Common myeloid progenitor, CD34-positive (primary cell): ENCODE results near the gene IRAK1.

Experiments
- CTCF ChIA-PET: fragments of 350-600 bp; sonication (Branson Sonifier 250); formaldehyde crosslinking; loops from one replicate; lab custom pipeline; 2021; ENCODE audit warnings: antibody characterized with exemption; lab: Charles Lee
- POLR2A ChIA-PET: fragments of 350-600 bp; sonication (Branson Sonifier 250); formaldehyde crosslinking; loops from one replicate; lab custom pipeline; 2021; ENCODE audit warnings: antibody characterized with exemption; lab: Charles Lee
- DNase-seq, 3 donors: peaks; one replicate each; pipeline versions ENCODE4 v3.0.0 to v3.0.0-alpha.2; 2013
- H3K27ac ChIP-seq, 2 experiments: 1 replicate in 1 of 2; 2 replicates in 1 of 2; pipeline ENCODE4 v1.7.0; 2013; ENCODE audit warnings: inconsistent platforms in 2 of 2, low read length in 2 of 2, mild to moderate bottlenecking in 2 of 2, low read depth in 1 of 2, moderate library complexity in 1 of 2; ENCODE audit not compliant: severe bottlenecking in 2 of 2, insufficient read depth in 1 of 2, poor library complexity in 1 of 2
- H3K27me3 ChIP-seq, 5 experiments: replicated peaks in 2 of 5; 1 replicate in 3 of 5; 2 replicates in 2 of 5; pipeline versions ENCODE4 v1.6.1 to v1.7.0; 2013; ENCODE audit warnings: low read length in 4 of 5, mild to moderate bottlenecking in 2 of 5, moderate library complexity in 2 of 5, inconsistent platforms in 1 of 5; ENCODE audit not compliant: insufficient read depth in 5 of 5, control insufficient read depth in 4 of 5
- H3K36me3 ChIP-seq, 4 experiments: 1 replicate in 2 of 4; 2 replicates in 2 of 4; pipeline versions ENCODE4 v1.6.1 to v1.7.0; 2013; ENCODE audit warnings: low read length in 3 of 4, control low read depth in 1 of 4, mild to moderate bottlenecking in 1 of 4; ENCODE audit not compliant: control insufficient read depth in 4 of 4, insufficient read depth in 4 of 4
- H3K4me1 ChIP-seq, 4 experiments: 1 replicate in 3 of 4; 2 replicates in 1 of 4; pipeline versions ENCODE4 v1.6.1 to v1.7.1; 2013; ENCODE audit warnings: low read length in 3 of 4, mild to moderate bottlenecking in 3 of 4, control low read depth in 1 of 4, inconsistent platforms in 1 of 4, moderate library complexity in 1 of 4; ENCODE audit not compliant: control insufficient read depth in 4 of 4, insufficient read depth in 4 of 4; ENCODE audit errors: control extremely low read depth in 1 of 4
- H3K4me3 ChIP-seq, 7 experiments: 1 replicate in 4 of 7; 2 replicates in 3 of 7; pipeline versions ENCODE4 v1.5.1 to v1.7.0; 2013; ENCODE audit warnings: mild to moderate bottlenecking in 7 of 7, low read length in 6 of 7, moderate library complexity in 6 of 7, inconsistent platforms in 2 of 7, low read depth in 2 of 7, control low read depth in 1 of 7; ENCODE audit not compliant: insufficient read depth in 4 of 7, control insufficient read depth in 1 of 7; ENCODE audit errors: extremely low read depth in 1 of 7
- H3K9me3 ChIP-seq, 5 experiments: 1 replicate in 4 of 5; 2 replicates in 1 of 5; pipeline versions ENCODE4 v1.6.1 to v1.7.1; 2013; ENCODE audit warnings: low read length in 4 of 5, mild to moderate bottlenecking in 2 of 5, inconsistent platforms in 1 of 5, low read depth in 1 of 5, moderate library complexity in 1 of 5; ENCODE audit not compliant: control insufficient read depth in 4 of 5, insufficient read depth in 2 of 5; ENCODE audit errors: control extremely low read depth in 1 of 5
- WGBS: methylation state at CpG from one replicate; pipeline ENCODE4 v1.1.5; 2013; ENCODE audit not compliant: insufficient coverage; 5-methylcytosine and 5-hydroxymethylcytosine counted together

IRAK1 gene

GRCh38 chrX:154016366-154017076, 3.2 kb downstream of the IRAK1 start:
- Histone ChIP-seq H3K27ac (peak overlapping the region in 1 of 2 experiments; percentile 34), H3K36me3 (peaks cover 0 to 58% (median 24%) of the 10 kb centered on the region in 4 experiments), H3K9me3 (no peaks in the 10 kb centered on the region), H3K27me3 (peaks cover 0 to 26% (median 0%) of the 10 kb centered on the region in 5 experiments), H3K4me3 (no peak overlapping the region), H3K4me1 (peaks cover 0 to 38% (median 32%) of the 10 kb centered on the region in 4 experiments)
- ChIA-PET POLR2A (no interaction called here), CTCF (interaction anchor here (1.2 kb wide), 1 partner anchor 49 kb away, joined by 4 read pairs; no protein-coding TSS in a partner anchor)
- no peak for DNase-seq
- WGBS, result 92% methylated on average over 20 of the region's 24 CpGs

- Histone ChIP-seq H3K36me3 (peaks cover 0 to 66% (median 27%) of the 10 kb centered on the region in 4 experiments), H3K27me3 (peaks cover 0 to 31% (median 0%) of the 10 kb centered on the region in 5 experiments), H3K4me3 (no peak overlapping the region), H3K27ac (peak overlapping the region in 1 of 2 experiments; percentile 9), H3K9me3 (no peaks in the 10 kb centered on the region), H3K4me1 (peaks cover 0 to 32% (median 24%) of the 10 kb centered on the region in 4 experiments)
- CTCF ChIA-PET, result no interaction called here
- POLR2A ChIA-PET, result no interaction called here
- DNase-seq, result no peak
- WGBS, result 90% methylated on average over 15 of the region's 16 CpGs
Observed at GRCh38 chrX:154015581-154016264, 4.0 kb downstream of the IRAK1 start.

GRCh38 chrX:154014429-154015380, 5.0 kb downstream of the IRAK1 start:
- Histone ChIP-seq H3K9me3 (no peaks in the 10 kb centered on the region), H3K27me3 (peaks cover 0 to 37% (median 0%) of the 10 kb centered on the region in 5 experiments), H3K4me3 (no peak overlapping the region), H3K4me1 (peaks cover 0 to 25% (median 18%) of the 10 kb centered on the region in 4 experiments), H3K36me3 (peaks cover 0 to 74% (median 31%) of the 10 kb centered on the region in 4 experiments), H3K27ac (peak overlapping the region in 1 of 2 experiments; percentile 9)
- 80% methylated on average over 22 of the region's 24 CpGs for WGBS
- ChIA-PET POLR2A (interaction anchor here (0.6 kb wide), 1 partner anchor 15 kb away, joined by 5 read pairs; no protein-coding TSS in a partner anchor), CTCF (interaction anchor here (0.8 to 3.5 kb wide), 10 partner anchors 11 to 385 kb away, joined by 3 to 26 read pairs (median 5); no protein-coding TSS in a partner anchor)
- no peak for DNase-seq

- Histone ChIP-seq H3K27me3 (peaks cover 0 to 37% (median 0%) of the 10 kb centered on the region in 5 experiments), H3K27ac (no peak overlapping the region), H3K4me1 (peaks cover 0 to 21% (median 17%) of the 10 kb centered on the region in 4 experiments), H3K4me3 (no peak overlapping the region), H3K36me3 (peaks cover 0 to 74% (median 31%) of the 10 kb centered on the region in 4 experiments), H3K9me3 (no peaks in the 10 kb centered on the region)
- DNase-seq, result peak; percentile 37 to 72 (median 65)
- WGBS, result 52% methylated on average over 18 of the region's 20 CpGs
- ChIA-PET POLR2A (interaction anchor here (0.6 to 1.1 kb wide), 2 partner anchors 14 to 348 kb away, joined by 3 to 5 read pairs; no protein-coding TSS in a partner anchor), CTCF (interaction anchor here (0.6 to 3.5 kb wide), 17 partner anchors 11 to 386 kb away, joined by 3 to 26 read pairs (median 4); no protein-coding TSS in a partner anchor)
Observed at GRCh38 chrX:154013614-154014360, 5.9 kb downstream of the IRAK1 start.

- H3K27ac ChIP-seq, result no peak overlapping the region
Observed at GRCh38 chrX:154013001-154013421, 6.7 kb downstream of the IRAK1 start.

More at GRCh38 chrX:154013001-154013421, 6.7 kb downstream of the IRAK1 start:
- H3K9me3 ChIP-seq, result no peaks in the 10 kb centered on the region
- peaks cover 0 to 70% (median 30%) of the 10 kb centered on the region in 4 experiments for H3K36me3 ChIP-seq
- WGBS, result 85% methylated on average over 17 of the region's 17 CpGs
- H3K4me1 ChIP-seq, result peaks cover 0 to 17% (median 10%) of the 10 kb centered on the region in 4 experiments
- POLR2A ChIA-PET, result interaction anchor here (1.0 to 1.1 kb wide), 2 partner anchors 11 to 349 kb away, joined by 3 read pairs; no protein-coding TSS in a partner anchor
- no peak for DNase-seq
- CTCF ChIA-PET, result interaction anchor here (0.7 to 3.5 kb wide), 11 partner anchors 10 to 60 kb away, joined by 3 to 26 read pairs (median 5); no protein-coding TSS in a partner anchor
- peaks cover 0 to 34% (median 0%) of the 10 kb centered on the region in 5 experiments for H3K27me3 ChIP-seq
- peak overlapping the region in 1 of 7 experiments; percentile 4 for H3K4me3 ChIP-seq
